Amygdala (tissue), 56 donors: ENCODE measurements around the gene SLC12A4.
"Not testable (repeated sequence)": the region's sequence is repeated elsewhere in the genome, so short reads cannot be mapped to it uniquely, and the experiment has no call there.

Source experiments
- DNase-seq, 56 donors: peaks; one replicate each; lab custom pipeline; 2025; lab: John Stamatoyannopoulos, UW

SLC12A4 gene

GRCh38 chr16:67944690-67945391 is 23.6 kb downstream of the SLC12A4 start:
- no peak for DNase-seq

DNA sequence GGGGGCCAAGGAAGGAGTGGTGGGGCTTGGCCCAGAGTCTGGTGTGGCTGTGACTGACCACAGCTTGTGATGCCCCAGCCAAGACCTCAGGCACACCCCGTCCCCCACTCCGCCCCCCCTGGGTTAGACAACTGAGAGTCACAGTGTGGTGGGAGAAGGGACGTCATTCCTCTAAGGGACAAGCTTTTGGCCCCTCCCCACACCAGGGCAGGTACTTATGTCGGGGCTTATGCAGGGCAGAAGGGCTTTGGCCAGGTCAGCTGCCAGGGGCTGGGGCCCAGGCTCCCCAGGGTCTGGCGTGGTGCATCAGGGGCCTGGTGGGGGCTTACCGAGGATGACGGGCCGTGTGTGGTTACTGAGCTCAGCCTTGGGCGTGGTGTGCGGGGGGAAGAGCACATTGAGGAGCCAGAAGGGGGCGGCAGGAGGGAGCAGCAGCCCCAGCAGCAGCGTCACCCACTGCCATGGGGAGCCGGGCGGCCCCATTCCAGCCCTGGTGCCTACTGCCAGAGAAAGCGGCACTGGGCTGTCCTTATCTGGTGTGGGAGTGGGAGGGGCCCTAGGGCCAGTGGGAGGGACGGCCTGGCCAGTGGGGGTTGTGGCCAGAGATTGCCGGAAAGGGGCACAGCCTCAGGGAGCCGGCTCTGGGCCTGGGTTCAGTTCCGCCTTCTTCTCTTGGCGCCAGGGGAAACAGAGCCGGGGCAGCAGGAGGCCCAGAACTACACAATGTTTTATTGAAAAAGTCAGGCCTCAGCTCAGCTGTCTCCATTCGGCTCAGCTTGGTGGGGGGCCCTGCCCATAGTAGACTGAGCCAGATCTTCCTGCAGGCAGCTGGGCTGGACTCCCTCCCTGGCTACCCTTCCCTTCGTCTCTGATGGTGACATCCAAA is 24.6 kb downstream of the SLC12A4 start, which contains the start of gene LCAT:
Gene LCAT, minus strand, starts transcription at position 502 of the 886 bp plus-strand sequence. Its CDS starts 19 bp downstream, at position 483.
- peak in 53 of 56 donors; percentile 27 to 95 (median 75) for DNase-seq

GRCh38 chr16:67943256-67943618 is 25.2 kb downstream of the SLC12A4 start:
- DNase-seq: no peak

DNA sequence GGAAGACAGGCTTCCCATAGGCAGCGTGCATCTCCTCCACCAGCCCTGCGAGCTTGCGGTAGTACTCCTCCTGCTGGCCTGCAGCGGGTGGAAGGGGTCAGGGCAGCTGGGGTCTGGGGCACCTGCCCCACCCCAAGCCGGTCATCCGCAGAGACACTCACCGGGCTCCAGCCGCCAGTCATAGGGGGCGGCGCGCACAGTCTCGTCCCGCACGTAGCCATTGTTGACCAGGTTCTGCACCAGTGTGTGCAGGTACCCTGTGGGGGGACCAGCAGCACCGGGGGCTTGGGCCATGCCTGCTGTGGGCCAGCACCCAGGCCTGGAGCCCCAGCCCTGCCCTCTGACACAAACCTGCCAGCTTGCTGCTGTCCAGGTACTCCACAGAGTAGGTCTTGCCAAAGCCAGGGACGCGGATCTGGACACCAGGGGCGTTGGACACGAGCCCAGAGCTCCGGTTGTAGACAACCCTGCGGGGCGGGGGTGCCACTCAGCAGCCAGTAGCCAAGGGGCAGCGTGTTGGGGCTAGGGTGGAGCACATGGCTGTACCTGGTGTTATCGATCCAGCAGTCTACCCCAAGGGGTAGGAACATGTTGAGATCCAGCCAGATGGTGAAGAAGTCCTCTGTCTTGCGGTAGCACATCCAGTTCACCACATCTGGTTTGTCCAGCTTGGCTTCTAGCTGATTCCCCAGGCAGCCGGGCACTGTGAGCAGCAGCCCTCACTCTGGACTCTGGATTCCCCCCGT is 25.8 kb downstream of the SLC12A4 start:
- peak in 2 of 56 donors; percentile 33 to 39 for DNase-seq

- DNase-seq: peak in 18 of 56 donors; percentile 9 to 38 (median 23)
These were observed 26.3 kb downstream of the SLC12A4 start for GRCh38 chr16:67942200-67942509.

GRCh38 chr16:67941469-67942199 is 26.8 kb downstream of the SLC12A4 start:
- no peak for DNase-seq

- no peak for DNase-seq
These were observed 27.9 kb downstream of the SLC12A4 start for GRCh38 chr16:67940446-67941089.

- DNase-seq: peak in 1 of 56 donors; percentile 48
These were observed 28.7 kb downstream of the SLC12A4 start for GRCh38 chr16:67939507-67940445.

DNA sequence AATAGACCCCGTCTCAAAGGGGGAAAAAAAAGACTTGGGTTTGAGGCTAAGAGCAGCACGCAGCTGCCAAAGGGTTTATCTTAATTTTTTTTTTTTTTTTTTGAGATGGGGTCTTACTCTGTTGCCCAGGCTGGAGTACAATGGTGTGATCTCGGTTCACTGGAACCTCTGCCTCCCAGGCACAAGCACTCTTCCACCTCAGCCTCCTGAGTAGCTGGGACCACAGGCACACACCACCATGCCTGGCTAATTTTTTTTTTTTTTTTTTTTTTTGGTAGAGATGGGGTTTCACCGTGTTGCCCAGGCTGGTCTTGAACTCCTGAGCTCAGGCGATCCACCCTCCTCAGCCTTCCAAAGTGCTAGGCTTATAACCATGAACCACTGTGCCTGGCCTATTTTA is 30.7 kb downstream of the SLC12A4 start:
- DNase-seq: not testable (repeated sequence)

- peak in 6 of 56 donors; percentile 19 to 53 (median 34) for DNase-seq
These were observed 31.4 kb downstream of the SLC12A4 start for GRCh38 chr16:67936880-67937605.

- peak in 35 of 56 donors; percentile 30 to 74 (median 52) for DNase-seq
These were observed 32.1 kb downstream of the SLC12A4 start, which contains the start of gene PSMB10 for GRCh38 chr16:67936124-67936879. PSMB10 (minus strand) TSS chr16:67936850; CDS start chr16:67936749, 101 bp downstream.

DNA sequence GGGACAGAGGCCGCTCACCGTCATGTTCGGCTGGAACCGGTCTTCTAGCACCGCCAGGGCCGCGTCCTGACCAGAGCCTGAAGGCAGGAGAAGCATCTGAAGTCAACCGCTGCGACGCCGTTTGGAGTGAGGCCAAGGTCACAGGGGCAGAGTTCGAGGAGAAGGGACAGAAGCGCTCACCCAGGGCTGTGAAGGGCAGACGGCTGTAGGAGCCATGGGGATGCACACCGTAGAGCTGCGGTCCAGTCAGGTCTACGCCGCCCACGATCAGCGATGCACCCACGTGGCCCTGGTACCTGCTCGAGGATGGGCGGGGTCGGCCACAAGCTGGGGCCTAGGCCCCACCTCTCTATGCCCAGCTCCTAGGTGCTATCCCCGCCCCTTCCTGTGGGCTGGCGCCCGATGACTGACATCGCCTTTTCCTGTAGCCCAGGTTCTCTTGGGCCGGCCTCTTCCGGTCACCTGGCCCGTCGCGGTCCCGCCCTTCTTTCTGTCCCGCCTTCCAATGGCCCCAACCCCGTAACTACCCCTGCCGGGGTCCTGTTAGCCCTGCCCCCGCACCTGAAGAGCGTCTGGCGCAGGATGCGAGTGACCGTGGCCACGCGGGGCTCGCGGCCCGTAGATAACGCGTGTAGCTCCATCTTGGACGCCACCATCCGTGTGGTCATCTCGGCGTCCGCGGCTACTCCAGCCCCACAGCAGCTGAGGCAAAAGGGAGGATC is 32.9 kb downstream of the SLC12A4 start:
- DNase-seq: peak; percentile 28 to 98 (median 92)

DNA sequence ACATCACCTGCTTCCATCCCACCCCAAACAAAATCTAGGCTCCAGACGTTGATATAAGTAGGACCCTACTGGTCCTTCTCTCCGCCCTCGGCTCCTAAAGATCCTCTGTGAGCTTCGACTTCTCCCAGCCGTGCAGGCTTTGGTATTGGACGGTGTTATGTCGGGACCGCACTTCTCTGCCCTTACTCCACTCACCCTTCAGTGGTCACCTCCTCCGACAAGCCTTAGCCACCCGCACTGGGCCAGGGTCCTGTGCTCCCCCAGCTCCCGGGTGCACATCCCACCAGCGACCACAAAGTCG is 33.4 kb downstream of the SLC12A4 start:
- DNase-seq: peak in 1 of 56 donors; percentile 51

- DNase-seq: peak in 4 of 56 donors; percentile 17 to 43 (median 32)
These were observed 33.9 kb downstream of the SLC12A4 start for GRCh38 chr16:67934306-67935100.

GRCh38 chr16:67933805-67934204 is 34.6 kb downstream of the SLC12A4 start:
- DNase-seq: no peak

DNA sequence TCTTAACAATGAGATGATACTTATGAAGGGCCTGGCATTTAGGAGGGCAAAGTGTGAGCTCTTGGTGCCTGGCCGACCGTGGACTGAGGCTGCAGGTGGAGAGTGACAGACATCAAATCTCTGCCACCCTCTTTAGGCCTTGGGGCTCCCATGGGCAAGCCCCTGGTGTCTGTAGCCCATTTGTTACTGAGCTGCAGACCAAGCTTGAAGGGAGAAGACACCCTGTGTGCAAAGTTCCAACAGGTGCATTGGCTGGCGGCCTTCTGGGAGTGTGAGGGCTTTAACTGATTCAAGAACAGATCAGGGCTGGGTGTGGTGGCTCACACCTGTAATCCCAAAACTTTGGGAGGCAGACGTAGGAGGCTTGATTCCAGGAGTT is 36.0 kb downstream of the SLC12A4 start:
- no peak for DNase-seq
